GM04503 (cell line): ENCODE measurements around the gene SQSTM1.
"Not testable (repeated sequence)": the region's sequence is repeated elsewhere in the genome, so short reads cannot be mapped to it uniquely, and the experiment has no call there.

Source experiments
- DNase-seq: peaks from one replicate; pipeline ENCODE4 v3.0.0-alpha.2; 2012; ENCODE audit warnings: low read depth

SQSTM1 gene

GRCh38 chr5:179827680-179828079 is 7.0 kb downstream of the SQSTM1 start:
- no peak for DNase-seq

- no peak for DNase-seq
Measured at GRCh38 chr5:179828756-179829421, 8.2 kb downstream of the SQSTM1 start.

DNA sequence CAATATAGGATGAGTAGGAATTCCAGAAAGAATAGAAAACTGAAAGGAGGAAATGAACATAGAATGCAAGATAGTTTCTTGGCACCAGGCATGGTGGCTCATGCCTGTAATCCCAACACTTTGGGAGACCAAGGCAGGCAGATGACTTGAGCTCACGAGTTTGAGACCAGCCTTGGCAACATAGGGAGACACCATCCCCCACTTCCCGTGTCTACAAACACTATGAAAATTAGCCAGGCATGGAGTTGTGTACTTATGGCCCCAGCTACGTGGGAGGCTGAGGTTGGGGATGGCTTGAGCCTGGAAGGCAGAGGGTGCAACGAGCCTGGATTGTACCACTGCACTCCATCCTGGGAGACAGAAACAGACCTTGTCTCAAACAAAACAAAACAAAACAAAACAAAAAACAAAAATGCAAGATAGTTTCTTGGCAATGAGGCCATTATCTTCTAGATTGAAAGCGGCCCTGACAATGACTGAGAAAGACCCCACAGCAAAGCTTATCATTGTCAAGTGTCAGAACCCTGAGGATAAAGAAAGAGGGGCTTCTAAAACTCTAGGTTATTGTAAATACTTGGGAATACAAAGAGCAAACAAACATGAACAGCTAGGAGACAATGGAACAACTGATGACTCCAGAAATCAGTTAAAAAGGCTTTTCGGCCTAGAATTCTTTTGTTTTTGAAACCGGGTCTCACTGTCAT is 9.2 kb downstream of the SQSTM1 start:
- no peak for DNase-seq

GRCh38 chr5:179830818-179831468 is 10.2 kb downstream of the SQSTM1 start:
- DNase-seq = no peak

GRCh38 chr5:179832039-179832745 is 11.5 kb downstream of the SQSTM1 start:
- no peak for DNase-seq

GRCh38 chr5:179833056-179833708 is 12.5 kb downstream of the SQSTM1 start:
- DNase-seq = no peak

GRCh38 chr5:179833709-179834070 is 13.0 kb downstream of the SQSTM1 start:
- no peak for DNase-seq

DNA sequence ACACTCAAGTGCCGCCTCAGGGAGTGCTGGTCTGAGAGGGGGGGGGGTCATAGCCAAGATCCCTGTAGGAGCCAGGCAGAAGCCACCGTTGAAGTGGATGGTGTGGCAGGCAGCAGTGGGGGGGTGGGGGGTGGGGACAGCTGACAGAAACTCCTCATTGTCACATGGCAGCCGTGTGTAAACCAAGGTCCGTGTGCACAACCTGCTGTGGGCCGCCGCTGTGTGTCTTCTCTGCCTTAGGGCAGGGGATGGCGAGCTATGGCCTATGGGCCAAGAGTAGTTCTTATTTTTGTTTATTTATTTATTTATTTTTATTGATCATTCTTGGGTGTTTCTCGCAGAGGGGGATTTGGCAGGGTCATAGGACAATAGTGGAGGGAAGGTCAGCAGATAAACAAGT is 13.4 kb downstream of the SQSTM1 start:
- DNase-seq = no peak

- DNase-seq = not testable (repeated sequence)
Measured at GRCh38 chr5:179834871-179835270, 14.2 kb downstream of the SQSTM1 start.

DNA sequence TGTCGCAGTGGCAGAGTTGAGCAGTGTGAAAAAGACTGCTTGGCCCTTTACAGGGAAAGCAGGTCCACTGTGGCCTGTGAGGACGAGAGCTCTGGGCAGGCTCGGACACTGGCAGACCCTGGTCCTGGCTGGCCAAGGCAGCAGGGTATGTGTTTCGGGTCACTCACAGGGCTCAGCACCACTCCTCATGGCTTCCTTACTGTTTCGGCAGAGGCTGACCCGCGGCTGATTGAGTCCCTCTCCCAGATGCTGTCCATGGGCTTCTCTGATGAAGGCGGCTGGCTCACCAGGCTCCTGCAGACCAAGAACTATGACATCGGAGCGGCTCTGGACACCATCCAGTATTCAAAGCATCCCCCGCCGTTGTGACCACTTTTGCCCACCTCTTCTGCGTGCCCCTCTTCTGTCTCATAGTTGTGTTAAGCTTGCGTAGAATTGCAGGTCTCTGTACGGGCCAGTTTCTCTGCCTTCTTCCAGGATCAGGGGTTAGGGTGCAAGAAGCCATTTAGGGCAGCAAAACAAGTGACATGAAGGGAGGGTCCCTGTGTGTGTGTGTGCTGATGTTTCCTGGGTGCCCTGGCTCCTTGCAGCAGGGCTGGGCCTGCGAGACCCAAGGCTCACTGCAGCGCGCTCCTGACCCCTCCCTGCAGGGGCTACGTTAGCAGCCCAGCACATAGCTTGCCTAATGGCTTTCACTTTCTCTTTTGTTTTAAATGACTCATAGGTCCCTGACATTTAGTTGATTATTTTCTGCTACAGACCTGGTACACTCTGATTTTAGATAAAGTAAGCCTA is 15.7 kb downstream of the SQSTM1 start:
- no peak for DNase-seq

DNA sequence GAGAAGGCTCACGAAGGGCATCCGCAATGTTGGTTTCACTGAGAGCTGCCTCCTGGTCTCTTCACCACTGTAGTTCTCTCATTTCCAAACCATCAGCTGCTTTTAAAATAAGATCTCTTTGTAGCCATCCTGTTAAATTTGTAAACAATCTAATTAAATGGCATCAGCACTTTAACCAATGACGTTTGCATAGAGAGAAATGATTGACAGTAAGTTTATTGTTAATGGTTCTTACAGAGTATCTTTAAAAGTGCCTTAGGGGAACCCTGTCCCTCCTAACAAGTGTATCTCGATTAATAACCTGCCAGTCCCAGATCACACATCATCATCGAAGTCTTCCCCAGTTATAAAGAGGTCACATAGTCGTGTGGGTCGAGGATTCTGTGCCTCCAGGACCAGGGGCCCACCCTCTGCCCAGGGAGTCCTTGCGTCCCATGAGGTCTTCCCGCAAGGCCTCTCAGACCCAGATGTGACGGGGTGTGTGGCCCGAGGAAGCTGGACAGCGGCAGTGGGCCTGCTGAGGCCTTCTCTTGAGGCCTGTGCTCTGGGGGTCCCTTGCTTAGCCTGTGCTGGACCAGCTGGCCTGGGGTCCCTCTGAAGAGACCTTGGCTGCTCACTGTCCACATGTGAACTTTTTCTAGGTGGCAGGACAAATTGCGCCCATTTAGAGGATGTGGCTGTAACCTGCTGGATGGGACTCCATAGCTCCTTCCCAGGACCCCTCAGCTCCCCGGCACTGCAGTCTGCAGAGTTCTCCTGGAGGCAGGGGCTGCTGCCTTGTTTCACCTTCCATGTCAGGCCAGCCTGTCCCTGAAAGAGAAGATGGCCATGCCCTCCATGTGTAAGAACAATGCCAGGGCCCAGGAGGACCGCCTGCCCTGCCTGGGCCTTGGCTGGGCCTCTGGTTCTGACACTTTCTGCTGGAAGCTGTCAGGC is 16.6 kb downstream of the SQSTM1 start:
- no peak for DNase-seq

DNA sequence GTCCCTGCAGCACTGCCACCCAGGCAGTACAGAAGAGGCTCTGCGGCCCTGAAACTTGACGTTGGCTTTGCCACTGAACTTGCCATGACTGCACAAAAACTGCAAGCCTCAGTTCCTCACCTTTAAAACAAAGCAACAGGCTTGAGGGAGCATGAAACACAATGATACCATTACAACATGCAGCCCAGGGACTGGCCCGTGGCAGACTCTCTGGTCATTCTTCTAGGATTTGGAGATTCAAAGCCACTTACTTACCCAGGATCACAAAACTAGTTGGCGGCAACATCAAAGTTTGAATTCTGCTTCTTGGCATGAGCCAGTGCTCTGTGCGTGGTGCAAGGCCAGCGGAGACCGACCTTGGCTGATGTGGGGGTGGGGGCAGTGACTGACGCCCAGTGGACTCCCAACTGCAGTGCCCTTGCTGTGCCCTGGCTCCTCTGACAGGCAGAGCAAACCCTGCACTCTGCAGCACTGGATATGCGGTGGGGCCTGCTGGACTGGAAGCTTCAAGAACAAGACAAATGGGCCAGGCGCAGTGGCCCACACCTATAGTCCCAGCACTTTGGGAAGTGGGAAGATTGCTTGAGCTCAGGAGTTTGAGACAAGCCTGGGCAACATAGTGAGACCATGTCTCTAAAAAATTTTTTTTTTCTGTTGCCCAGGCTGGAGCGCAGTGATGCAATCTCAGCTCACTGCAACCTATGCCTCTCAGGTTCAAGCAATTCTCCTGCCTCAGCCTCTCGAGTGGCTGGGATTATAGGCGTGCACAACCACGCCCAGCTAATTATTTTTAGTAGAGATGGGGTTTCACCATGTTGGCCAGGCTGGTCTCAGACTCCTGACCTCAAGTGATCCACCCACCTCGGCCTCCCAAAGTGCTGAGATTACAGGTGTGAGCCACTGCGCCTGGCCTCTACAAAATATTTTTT is 18.9 kb downstream of the SQSTM1 start:
- no peak for DNase-seq

- no peak for DNase-seq
Measured at GRCh38 chr5:179840321-179840720, 19.6 kb downstream of the SQSTM1 start.

GRCh38 chr5:179840766-179841165 is 20.1 kb downstream of the SQSTM1 start:
- DNase-seq = no peak

DNA sequence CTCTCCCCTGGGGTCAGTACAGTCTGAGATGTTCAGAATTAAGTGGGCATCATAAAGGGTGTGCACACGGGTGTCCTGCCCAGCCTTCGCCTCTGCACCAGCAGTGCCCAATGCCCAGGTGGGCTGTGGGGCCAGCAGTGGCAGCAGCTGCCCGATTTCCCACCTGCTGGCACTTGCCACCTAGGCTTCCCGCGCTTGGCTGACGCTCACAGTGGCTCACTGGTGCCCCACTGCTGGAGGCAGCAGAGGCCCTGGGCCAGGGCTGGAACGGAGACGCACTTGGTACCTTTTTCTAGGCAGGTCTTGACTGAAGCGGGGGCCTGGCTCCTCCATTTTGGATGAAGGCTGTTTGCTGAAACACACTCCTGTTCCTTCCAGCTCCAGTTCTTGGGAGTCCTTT is 20.9 kb downstream of the SQSTM1 start:
- DNase-seq = no peak

GRCh38 chr5:179852993-179853547 is 32.4 kb downstream of the SQSTM1 start:
- no peak for DNase-seq

- DNase-seq = no peak
Measured at GRCh38 chr5:179854356-179854755, 33.7 kb downstream of the SQSTM1 start.

GRCh38 chr5:179858241-179858585 is 37.5 kb downstream of the SQSTM1 start:
- DNase-seq = no peak
